K562 (cell line): ENCODE results near the gene KCNMB1. TPM values are rescaled to one million over a fixed set of nuclear protein-coding genes. Genes with fewer than 3 reads are reported as not detected.

Experiments used
- ATAC-seq: fragments of 200-7000 bp; cut with Tn5 transposase; 3 replicates; pipeline ENCODE4 v1.9.1; 2020; ENCODE audit warnings: moderate library complexity
- BruUV-seq: library from RNA; stranded (reverse); fragments of 400-500 nt; replicated peaks from 2 replicates; lab custom pipeline; 2021; lab: Mats Ljungman, UMichigan
- CTCF ChIA-PET: fragments of 300-600 bp; formaldehyde crosslinking; extraction: SDS; loops from one replicate; lab custom pipeline; 2021; ENCODE audit warnings: low intra/inter-chr PET ratio; lab: Yijun Ruan, JAX
- POLR2A ChIA-PET: fragments of 300-600, 350-650 bp; sonication (Branson Sonifier 250); formaldehyde crosslinking; extraction: SDS; loops from one replicate; lab custom pipeline; 2021; ENCODE audit warnings: antibody characterized with exemption, inconsistent platforms; lab: Yijun Ruan, JAX
- DNase-seq, 4 experiments: peaks; one replicate each; pipeline versions ENCODE4 v3.0.0 to v3.0.0-alpha.2; 2011 to 2018; ENCODE audit warnings: low spot score in 3 of 4, mixed read lengths in 3 of 4; ENCODE audit errors: extremely low read depth in 1 of 4
- FAIRE-seq: peaks from 2 replicates; lab custom pipeline; 2011; peaks lifted over from hg19 to GRCh38; lab: Jason Lieb, UNC
- H2AFZ ChIP-seq: 2 replicates; pipeline ENCODE4 v1.6.0; 2011; ENCODE audit warnings: low read depth, low read length, control low read depth, inconsistent platforms
- H3K27ac ChIP-seq: fragments of 200-600 bp; 3 replicates; pipeline ENCODE4 v1.8.0; 2011; ENCODE audit warnings: low read depth, mild to moderate bottlenecking, control low read depth, inconsistent platforms, low read length, moderate library complexity, mixed read lengths; ENCODE audit errors: extremely low read depth
- H3K27me3 ChIP-seq, 2 experiments: fragments of 300-600 bp in 1 of 2; 2 replicates in 1 of 2; 3 replicates in 1 of 2; pipeline versions ENCODE4 v1.6.0 to v1.8.0; 2011; ENCODE audit warnings: inconsistent platforms in 2 of 2, low read length in 2 of 2, mild to moderate bottlenecking in 1 of 2, mixed read lengths in 1 of 2, moderate library complexity in 1 of 2; ENCODE audit not compliant: control insufficient read depth in 2 of 2, insufficient read depth in 2 of 2
- H3K36me3 ChIP-seq: fragments of 300-600 bp; 3 replicates; pipeline ENCODE4 v1.8.0; 2011; ENCODE audit warnings: mild to moderate bottlenecking, low read length, inconsistent platforms; ENCODE audit not compliant: control insufficient read depth, insufficient read depth
- H3K4me1 ChIP-seq, 2 experiments: fragments of 200-600 bp in 1 of 2; replicated peaks in 1 of 2; 2 replicates in 1 of 2; 3 replicates in 1 of 2; pipeline versions ENCODE4 v1.5.1 to v1.8.0; 2011; ENCODE audit warnings: inconsistent platforms in 2 of 2, low read length in 2 of 2, mild to moderate bottlenecking in 1 of 2, mixed read lengths in 1 of 2, moderate library complexity in 1 of 2; ENCODE audit not compliant: control insufficient read depth in 2 of 2, insufficient read depth in 2 of 2
- H3K4me2 ChIP-seq: 2 replicates; pipeline ENCODE4 v1.6.1; 2011; ENCODE audit warnings: low read length, control low read depth, inconsistent platforms, mixed read lengths; ENCODE audit not compliant: insufficient read depth
- H3K4me3 ChIP-seq: fragments of 200-600 bp; sonication (generic), shearing (Covaris generic); 2 replicates; pipeline ENCODE4 v1.5.1; 2016; ENCODE audit warnings: control low read depth, inconsistent platforms
- H3K79me2 ChIP-seq: fragments of 200-600 bp; 3 replicates; pipeline ENCODE4 v1.8.0; 2011; ENCODE audit warnings: low read length, inconsistent platforms; ENCODE audit not compliant: control insufficient read depth, insufficient read depth
- H3K9ac ChIP-seq, 2 experiments: 2 replicates each; pipeline versions ENCODE4 v1.6.0 to v1.6.1; 2011; ENCODE audit warnings: low read depth in 2 of 2, low read length in 2 of 2, control low read depth in 1 of 2, inconsistent platforms in 1 of 2, mild to moderate bottlenecking in 1 of 2, mixed read lengths in 1 of 2; ENCODE audit not compliant: insufficient read depth in 1 of 2
- H3K9me1 ChIP-seq: one replicate; pipeline ENCODE4 v1.6.0; 2011; ENCODE audit warnings: inconsistent platforms, mild to moderate bottlenecking, low read length, moderate library complexity; ENCODE audit not compliant: control insufficient read depth, insufficient read depth
- H3K9me3 ChIP-seq: replicated peaks from 2 replicates; pipeline ENCODE4 v1.5.1; 2011; ENCODE audit warnings: low read depth, low read length, inconsistent platforms; ENCODE audit not compliant: control insufficient read depth, insufficient read depth
- H4K20me1 ChIP-seq: replicated peaks from 2 replicates; pipeline ENCODE4 v1.6.1; 2011; ENCODE audit warnings: low read length, inconsistent platforms, mixed read lengths; ENCODE audit not compliant: control insufficient read depth, insufficient read depth
- CBX2 ChIP-seq: fragments of 200-600 bp; sonication (generic); IDR thresholded peaks from one replicate; pipeline ENCODE4 v1.6.1; 2012; ENCODE audit warnings: mild to moderate bottlenecking, low read length, inconsistent platforms; ENCODE audit not compliant: insufficient read depth, poor library complexity, severe bottlenecking
- EP400 ChIP-seq: fragments of 450-650 bp; IDR thresholded peaks from 2 replicates; pipeline ENCODE4 v1.6.1; 2017; ENCODE audit warnings: antibody characterized with exemption, mild to moderate bottlenecking, moderate library complexity
- ESRRA ChIP-seq: fragments of 450-650 bp; IDR thresholded peaks from 2 replicates; pipeline ENCODE4 v1.6.1; 2014; ENCODE audit warnings: low read depth, mild to moderate bottlenecking, moderate library complexity, borderline replicate concordance
- MAFG ChIP-seq: fragments of 450-650 bp; conservative IDR thresholded peaks from 2 replicates; pipeline ENCODE4 v1.6.1; 2016; ENCODE audit warnings: missing genetic modification characterization, missing compliant biosample characterization
- SAP30 ChIP-seq: fragments of 200-600 bp; sonication (generic); IDR thresholded peaks from 2 replicates; pipeline ENCODE4 v1.6.1; 2012; ENCODE audit warnings: borderline replicate concordance, low read depth, mild to moderate bottlenecking, moderate library complexity, low read length, control low read depth, inconsistent platforms; ENCODE audit not compliant: insufficient read depth, poor library complexity, severe bottlenecking
- SNIP1 ChIP-seq: fragments of 450-650 bp; IDR thresholded peaks from 2 replicates; pipeline ENCODE4 v1.7.1; 2017; ENCODE audit warnings: low read depth, mild to moderate bottlenecking
- SREBF1 ChIP-seq: fragments of 150-350 bp; IDR thresholded peaks from 2 replicates; pipeline ENCODE4 v1.6.1; 2014; ENCODE audit warnings: antibody characterized with exemption, low read depth, low read length, borderline replicate concordance
- TRIM24 ChIP-seq, 2 experiments: fragments of 450-650 bp; IDR thresholded peaks; 2 replicates each; pipeline ENCODE4 v1.6.1; 2016
- TSC22D4 ChIP-seq: fragments of 450-650 bp; IDR thresholded peaks from 2 replicates; pipeline ENCODE4 v1.6.1; 2016; ENCODE audit warnings: missing genetic modification characterization, missing biosample characterization, control low read depth
- XRCC5 ChIP-seq: fragments of 200-400 bp; formaldehyde crosslinking; IDR thresholded peaks from 2 replicates; pipeline ENCODE4 v1.6.1; 2017; ENCODE audit warnings: low read depth, mild to moderate bottlenecking, low read length
- ZBED1 ChIP-seq: IDR thresholded peaks from 2 replicates; pipeline ENCODE4 v1.6.1; 2014
- ZNF165 ChIP-seq: fragments of 250-450 bp; sonication (Bioruptor Pico); IDR thresholded peaks from 2 replicates; pipeline ENCODE4 v1.4.0; 2020; ENCODE audit warnings: borderline replicate concordance
- WGBS: fragments of 100-300 bp; shearing (Covaris generic); methylation state at CpG from one replicate; pipeline ENCODE4 v1.1.6; 2016; ENCODE audit warnings: low coverage, mixed read lengths; ENCODE audit not compliant: insufficient coverage; ENCODE audit errors: missing lambda C conversion rate; 5-methylcytosine and 5-hydroxymethylcytosine counted together
- in situ Hi-C: fragments of 300-500 bp; cut with MboI; formaldehyde crosslinking; loops from 4 replicates; pipeline ENCODE4 v1.15.0; 2018; ENCODE audit warnings: inconsistent platforms, mixed read lengths
- intact Hi-C: fragments of 100-400 bp; cut with micrococcal nuclease; formaldehyde crosslinking; loops from 2 replicates; pipeline ENCODE4 v1.14.2; 2022
- polyA plus RNA-seq, 8 experiments: library from polyadenylated mRNA; depleted of rRNA in 4 of 8; stranded (reverse) in 5 of 8; unstranded in 3 of 8; fragments of >200 nt; fragmentation: Nextera tagmentation in 2 of 8; fragmentation: Illumina TruSeq in 1 of 8; extraction: Ambion mirVana in 2 of 8; extraction: Trizol in 1 of 8; gene quantifications; 2 replicates each; pipeline versions ENCODE4 v1.2.1 to v1.2.3, GENCODE V29; 2011 to 2014; ENCODE audit warnings: inconsistent platforms in 1 of 8, missing spikeins in 1 of 8
- total RNA-seq, 7 experiments: library from RNA; depleted of rRNA in 6 of 7; stranded (reverse); fragments of >200 nt in 6 of 7; fragmentation: Illumina TruSeq in 2 of 7; extraction: Trizol in 2 of 7; gene quantifications; 2 replicates each; pipeline versions ENCODE4 v1.2.1 to v1.2.3, GENCODE V29; 2011 to 2021; ENCODE audit warnings: low replicate concordance in 1 of 7
- TF ChIP-seq, protein P1 (sequence below): IDR thresholded peaks from 2 replicates; pipeline ENCODE4 v1.6.1; 2014; ENCODE audit warnings: antibody characterized with exemption
- TF ChIP-seq, protein P2 (sequence below): fragments of 250-450 bp; sonication (Bioruptor Pico); IDR thresholded peaks from 2 replicates; pipeline ENCODE4 v1.5.0; 2021; ENCODE audit warnings: mild to moderate bottlenecking, moderate library complexity

Gene KCNMB1
- total and polyA plus RNA-seq, 9 of the 15 experiments (the other 6 are each of a cell fraction or from before 2014, with no cell fraction given) = not detected

- Histone ChIP-seq H3K79me2 (no peaks in the 10 kb centered on the region), H3K9me1 (no peaks in the 10 kb centered on the region), H3K9me3 (no peaks in the 10 kb centered on the region), H3K36me3 (no peaks in the 10 kb centered on the region), H4K20me1 (no peaks in the 10 kb centered on the region), H3K9ac (no peak overlapping the region), H3K4me3 (no peak overlapping the region), H3K27ac (no peak overlapping the region), H3K4me1 (peaks cover 0 to 3% of the 10 kb centered on the region in 2 experiments; a peak in 2 of 5 replicates), H3K4me2 (no peak overlapping the region), H3K27me3 (peaks cover 12 to 31% of the 10 kb centered on the region in 2 experiments; a peak in 3 of 5 replicates), H2AFZ (no peak overlapping the region)
- intact Hi-C loops = no loop called here
- in situ Hi-C loops = no loop called here
- 3% methylated on average over 5 of the region's 5 CpGs for whole genome bisulfite sequencing
- FAIRE-seq (no peak), DNase-seq (no peak), ATAC-seq (no peak)
- no TSS peak for BruUV-seq
- POLR2A ChIA-PET = interaction anchor here (1.1 to 1.2 kb wide), 2 partner anchors 12 to 23 kb away, joined by 3 read pairs; no protein-coding TSS in a partner anchor
- CTCF ChIA-PET = no interaction called here
- TF ChIP-seq, protein P1, sequence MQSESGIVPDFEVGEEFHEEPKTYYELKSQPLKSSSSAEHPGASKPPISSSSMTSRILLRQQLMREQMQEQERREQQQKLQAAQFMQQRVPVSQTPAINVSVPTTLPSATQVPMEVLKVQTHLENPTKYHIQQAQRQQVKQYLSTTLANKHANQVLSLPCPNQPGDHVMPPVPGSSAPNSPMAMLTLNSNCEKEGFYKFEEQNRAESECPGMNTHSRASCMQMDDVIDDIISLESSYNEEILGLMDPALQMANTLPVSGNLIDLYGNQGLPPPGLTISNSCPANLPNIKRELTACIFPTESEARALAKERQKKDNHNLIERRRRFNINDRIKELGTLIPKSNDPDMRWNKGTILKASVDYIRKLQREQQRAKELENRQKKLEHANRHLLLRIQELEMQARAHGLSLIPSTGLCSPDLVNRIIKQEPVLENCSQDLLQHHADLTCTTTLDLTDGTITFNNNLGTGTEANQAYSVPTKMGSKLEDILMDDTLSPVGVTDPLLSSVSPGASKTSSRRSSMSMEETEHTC = no peak
- TF ChIP-seq SNIP1 (no peak), MAFG (no peak), ZNF165 (no peak), SAP30 (no peak), TRIM24 (IDR thresholded peaks at IDR 0.05) (no peak), XRCC5 (no peak), ESRRA (no peak), TSC22D4 (tag) (no peak), SREBF1 (no peak), CBX2 (no peak), EP400 (no peak), ZBED1 (no peak)
- TF ChIP-seq, protein P2, sequence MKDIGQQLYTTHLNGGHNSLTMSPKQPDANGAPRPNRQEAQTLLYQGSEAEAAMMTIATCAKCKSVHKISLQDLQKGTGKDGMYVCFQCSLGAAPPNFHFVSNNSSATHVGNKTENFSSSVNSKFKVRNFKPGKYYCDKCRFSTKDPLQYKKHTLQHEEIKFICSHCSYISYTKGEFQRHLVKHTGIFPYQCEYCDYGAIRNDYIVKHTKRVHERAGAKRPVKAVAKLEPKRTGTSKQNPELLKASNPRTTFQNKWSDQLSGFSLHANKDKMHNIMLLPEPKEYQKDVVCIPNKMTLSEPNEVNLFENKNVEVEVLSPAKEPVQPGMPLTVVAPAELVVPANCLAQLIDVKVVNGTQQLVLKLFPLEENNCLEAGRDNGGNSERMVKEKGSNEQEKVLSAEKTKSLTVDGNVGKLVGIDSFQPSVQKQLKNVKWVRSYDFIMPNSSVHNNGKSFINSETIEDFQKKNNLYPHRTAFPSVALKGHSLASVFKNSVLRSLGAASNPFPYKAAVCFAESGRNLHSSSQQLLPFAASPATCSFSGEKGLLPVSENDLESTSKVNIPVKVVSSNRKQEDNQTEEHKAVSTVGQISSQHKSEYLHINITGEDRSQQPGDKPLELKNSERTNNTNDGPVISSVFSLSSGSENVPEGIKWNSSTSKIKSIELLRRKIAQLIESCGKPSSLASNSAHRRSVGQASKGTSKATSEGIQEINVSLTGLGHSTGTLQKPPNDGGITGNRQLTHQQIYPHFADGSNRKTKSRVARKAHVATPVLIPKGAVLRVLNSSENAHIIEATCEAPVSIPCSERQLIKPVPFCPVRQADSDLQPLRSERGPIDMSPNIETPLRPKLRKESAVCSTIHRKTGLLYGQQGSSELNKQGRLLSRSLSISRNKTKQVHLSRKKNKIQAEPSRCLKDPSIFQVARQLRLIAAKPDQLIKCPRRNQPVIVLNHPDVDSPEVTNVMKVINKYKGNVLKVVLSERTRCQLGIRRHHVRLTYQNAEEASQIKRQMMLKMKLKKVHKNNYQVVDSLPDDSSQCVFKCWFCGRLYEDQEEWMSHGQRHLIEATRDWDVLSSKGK (CRISPR knock-in tag) = no peak
Measured at GRCh38 chr5:170365831-170366230, 23.3 kb downstream of the KCNMB1 start.
